IPS-20b (cell line): Measurements from ENCODE around the gene SSC5D.

Experiments
- H3K27ac ChIP-seq: one replicate; pipeline ENCODE4 v1.5.1; 2013; ENCODE audit warnings: low read length
- H3K27me3 ChIP-seq: 2 replicates; pipeline ENCODE4 v1.6.1; 2013; ENCODE audit warnings: mild to moderate bottlenecking, low read length, inconsistent platforms; ENCODE audit not compliant: insufficient read depth
- H3K36me3 ChIP-seq: 2 replicates; pipeline ENCODE4 v1.6.1; 2013; ENCODE audit warnings: low read depth, mild to moderate bottlenecking, inconsistent platforms, low read length, moderate library complexity; ENCODE audit not compliant: insufficient read depth
- H3K4me1 ChIP-seq: 2 replicates; pipeline ENCODE4 v1.6.1; 2013; ENCODE audit warnings: mild to moderate bottlenecking, control low read depth, inconsistent platforms, low read length, moderate library complexity; ENCODE audit not compliant: insufficient read depth
- H3K4me3 ChIP-seq: 2 replicates; pipeline ENCODE4 v1.5.1; 2013; ENCODE audit warnings: mild to moderate bottlenecking, low read length, inconsistent platforms
- H3K9ac ChIP-seq: 2 replicates; pipeline ENCODE4 v1.6.1; 2013; ENCODE audit warnings: low read depth, mild to moderate bottlenecking, inconsistent platforms, low read length, moderate library complexity
- H3K9me3 ChIP-seq: 2 replicates; pipeline ENCODE4 v1.6.1; 2013; ENCODE audit warnings: mild to moderate bottlenecking, low read depth, low read length, inconsistent platforms; ENCODE audit not compliant: insufficient read depth

Gene SSC5D

GRCh38 chr19:55487924-55488687, at the start of gene SSC5D:
SSC5D (plus strand) TSS chr19:55488436; CDS start chr19:55488590, 154 bp downstream.
- Histone ChIP-seq H3K4me3 (peak within 1 kb of the TSS; percentile 64), H3K9me3 (no peaks in the 10 kb centered on the region), H3K36me3 (no peaks in the 10 kb centered on the region), H3K27me3 (no peaks in the 10 kb centered on the region), H3K27ac (peak within 1 kb of the TSS; percentile 8), H3K9ac (peak within 1 kb of the TSS; percentile 61; the same call in 1 of the 2 replicates), H3K4me1 (peaks cover 20% of the 10 kb centered on the region)

GRCh38 chr19:55439052-55439451, 49.2 kb upstream of the SSC5D start:
- Histone ChIP-seq H3K36me3 (no peaks in the 10 kb centered on the region), H3K27me3 (peaks cover 76% of the 10 kb centered on the region)

GRCh38 chr19:55440411-55441105, 47.7 kb upstream of the SSC5D start:
- Histone ChIP-seq H3K27ac (no peak overlapping the region), H3K4me1 (peaks cover 8% of the 10 kb centered on the region; the same call in 1 of the 2 replicates), H3K4me3 (peak overlapping the region; percentile 63; the same call in 1 of the 2 replicates), H3K9me3 (no peaks in the 10 kb centered on the region), H3K9ac (no peak overlapping the region), H3K27me3 (peaks cover 85% of the 10 kb centered on the region), H3K36me3 (no peaks in the 10 kb centered on the region)

More at GRCh38 chr19:55439052-55439451, 49.2 kb upstream of the SSC5D start:
- no peak overlapping the region for H3K4me3 ChIP-seq
- no peak overlapping the region for H3K9ac ChIP-seq
- H3K27ac ChIP-seq, result no peak overlapping the region
- H3K9me3 ChIP-seq, result no peaks in the 10 kb centered on the region
- peaks cover 8% of the 10 kb centered on the region; the same call in 1 of the 2 replicates for H3K4me1 ChIP-seq

- H3K9me3 ChIP-seq, result no peaks in the 10 kb centered on the region; the same call in 1 of the 2 replicates
- H3K4me1 ChIP-seq, result peaks cover 8% of the 10 kb centered on the region; the same call in 1 of the 2 replicates
- H3K27ac ChIP-seq, result no peak overlapping the region
- H3K27me3 ChIP-seq, result peaks cover 92% of the 10 kb centered on the region
- no peak overlapping the region for H3K9ac ChIP-seq
- peak overlapping the region; percentile 63; the same call in 1 of the 2 replicates for H3K4me3 ChIP-seq
- no peaks in the 10 kb centered on the region for H3K36me3 ChIP-seq
Measured at GRCh38 chr19:55441319-55441691, 46.9 kb upstream of the SSC5D start.

GRCh38 chr19:55441692-55442321, 46.4 kb upstream of the SSC5D start:
- no peaks in the 10 kb centered on the region for H3K36me3 ChIP-seq
- H3K9me3 ChIP-seq, result no peaks in the 10 kb centered on the region; the same call in 1 of the 2 replicates
- H3K9ac ChIP-seq, result no peak overlapping the region
- no peak overlapping the region for H3K27ac ChIP-seq
- peaks cover 95% of the 10 kb centered on the region for H3K27me3 ChIP-seq
- peaks cover 8% of the 10 kb centered on the region; the same call in 1 of the 2 replicates for H3K4me1 ChIP-seq
- peak overlapping the region; percentile 63; the same call in 1 of the 2 replicates for H3K4me3 ChIP-seq

GRCh38 chr19:55442372-55442961, 45.8 kb upstream of the SSC5D start:
- H3K27me3 ChIP-seq, result peaks cover 97% of the 10 kb centered on the region
- no peak overlapping the region; the same call in 1 of the 2 replicates for H3K4me3 ChIP-seq
- H3K9me3 ChIP-seq, result no peaks in the 10 kb centered on the region; the same call in 1 of the 2 replicates
- peaks cover 8% of the 10 kb centered on the region; the same call in 1 of the 2 replicates for H3K4me1 ChIP-seq
- H3K9ac ChIP-seq, result no peak overlapping the region
- no peaks in the 10 kb centered on the region for H3K36me3 ChIP-seq
- no peak overlapping the region for H3K27ac ChIP-seq

GRCh38 chr19:55443045-55443823, 45.0 kb upstream of the SSC5D start, which contains the start of gene SHISA7:
SHISA7 (minus strand) TSS chr19:55443300; CDS start chr19:55442863, 437 bp downstream.
- Histone ChIP-seq H3K36me3 (no peaks in the 10 kb centered on the region), H3K9me3 (no peaks in the 10 kb centered on the region; the same call in 1 of the 2 replicates), H3K4me1 (peaks cover 8% of the 10 kb centered on the region; the same call in 1 of the 2 replicates), H3K27ac (no peak within 1 kb of the TSS), H3K4me3 (peak within 1 kb of the TSS; percentile 63; the same call in 1 of the 2 replicates), H3K27me3 (peaks cover 100% of the 10 kb centered on the region), H3K9ac (no peak within 1 kb of the TSS)

GRCh38 chr19:55443824-55444480, 44.3 kb upstream of the SSC5D start:
- Histone ChIP-seq H3K36me3 (no peaks in the 10 kb centered on the region), H3K27me3 (peaks cover 100% of the 10 kb centered on the region), H3K27ac (no peak overlapping the region), H3K9me3 (no peaks in the 10 kb centered on the region; the same call in 1 of the 2 replicates), H3K9ac (no peak overlapping the region), H3K4me3 (no peak overlapping the region), H3K4me1 (peaks cover 8% of the 10 kb centered on the region; the same call in 1 of the 2 replicates)

GRCh38 chr19:55444646-55445045, 43.6 kb upstream of the SSC5D start:
- Histone ChIP-seq H3K9ac (no peak overlapping the region), H3K4me1 (peaks cover 8% of the 10 kb centered on the region; the same call in 1 of the 2 replicates), H3K4me3 (no peak overlapping the region), H3K9me3 (no peaks in the 10 kb centered on the region; the same call in 1 of the 2 replicates), H3K27ac (no peak overlapping the region), H3K36me3 (no peaks in the 10 kb centered on the region), H3K27me3 (peaks cover 100% of the 10 kb centered on the region)

GRCh38 chr19:55446060-55446459, 42.2 kb upstream of the SSC5D start:
- Histone ChIP-seq H3K4me3 (no peak overlapping the region), H3K27me3 (peaks cover 100% of the 10 kb centered on the region), H3K9ac (no peak overlapping the region), H3K9me3 (no peaks in the 10 kb centered on the region; the same call in 1 of the 2 replicates), H3K36me3 (no peaks in the 10 kb centered on the region), H3K4me1 (peaks cover 5% of the 10 kb centered on the region; the same call in 1 of the 2 replicates), H3K27ac (no peak overlapping the region)
